ENCODE results near the gene CYP4A22. TPM values are rescaled to one million over a fixed set of nuclear protein-coding genes. Genes with fewer than 3 reads are reported as not detected.
"Not testable (repeated sequence)": the region's sequence is repeated elsewhere in the genome, so short reads cannot be mapped to it uniquely, and the experiment has no call there.

CYP4A22 gene
- total RNA-seq, 1 experiment from 2014 or later, result not detected

DNA sequence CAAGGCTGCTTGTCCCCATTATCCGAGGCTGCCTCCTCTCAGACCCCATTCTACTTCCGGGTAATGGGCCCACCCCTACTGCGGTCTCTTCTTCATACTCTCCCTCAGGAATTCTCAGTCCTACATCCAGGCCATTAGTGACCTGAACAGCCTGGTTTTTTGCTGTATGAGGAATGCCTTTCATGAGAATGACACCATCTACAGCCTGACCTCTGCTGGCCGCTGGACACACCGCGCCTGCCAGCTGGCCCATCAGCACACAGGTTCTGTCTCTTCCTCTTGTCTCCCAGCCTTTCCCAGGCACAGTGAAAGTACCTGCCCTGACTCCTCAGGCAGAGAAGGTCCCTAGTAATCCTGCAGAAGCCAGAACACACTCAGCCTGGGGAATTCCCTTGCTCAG lies 6.4 kb downstream of the CYP4A22 start:
- not testable (repeated sequence) for H4K5ac ChIP-seq (ENCODE audit: insufficient read length, low read depth, low read length); H2BK20ac ChIP-seq (ENCODE audit: low read depth, low read length, poor library complexity, severe bottlenecking); H2BK5ac ChIP-seq (ENCODE audit: insufficient read length, low read length); H3K18ac ChIP-seq (ENCODE audit: insufficient read length, low read depth, low read length); H2BK120ac ChIP-seq (ENCODE audit: low read depth, low read length, poor library complexity, severe bottlenecking); H3K79me2 ChIP-seq (ENCODE audit: insufficient read depth, low read length); H3K4ac ChIP-seq (ENCODE audit: low read depth, low read length); H3T11ph ChIP-seq (ENCODE audit: low read length); H3K27me3 Mint-ChIP-seq (ENCODE audit: low read depth); H2BK12ac ChIP-seq (ENCODE audit: insufficient read length, low read depth, low read length); H3K4me1 Mint-ChIP-seq; H3K9me3 Mint-ChIP-seq; H3K4me3 Mint-ChIP-seq; H4K91ac ChIP-seq (ENCODE audit: insufficient read length, low read depth, low read length); H2AFZ ChIP-seq (ENCODE audit: low read length); H3K27me3 ChIP-seq (ENCODE audit: insufficient read depth, low read length); H2AK5ac ChIP-seq (ENCODE audit: insufficient read length, low read length); H3K23me2 ChIP-seq (ENCODE audit: insufficient read length, low read depth, low read length, poor library complexity, severe bottlenecking); H3K4me2 ChIP-seq (ENCODE audit: insufficient read depth, insufficient read length, low read length); H3K9ac ChIP-seq (ENCODE audit: extremely low read depth, insufficient read length, low read length); H3K79me1 ChIP-seq (ENCODE audit: insufficient read depth, low read depth, low read length, poor library complexity, severe bottlenecking); H3K23ac ChIP-seq (ENCODE audit: insufficient read length, low read depth, low read length); H3K4me1 ChIP-seq (ENCODE audit: insufficient read depth, low read length); H3K27ac Mint-ChIP-seq; H3K14ac ChIP-seq (ENCODE audit: insufficient read depth, low read length); H3K9me3 ChIP-seq (ENCODE audit: control insufficient read depth, low read depth, low read length); H4K8ac ChIP-seq (replicated peaks; ENCODE audit: insufficient read length, low read depth, low read length); H3K36me3 Mint-ChIP-seq (ENCODE audit: insufficient read depth in 1 of 3, low read depth in 3 of 3); H3K27ac ChIP-seq (ENCODE audit: insufficient read length, low read depth, low read length); H2BK15ac ChIP-seq (ENCODE audit: low read depth, low read length); H3K56ac ChIP-seq (ENCODE audit: insufficient read length, low read depth, low read length); H4K20me1 ChIP-seq (ENCODE audit: control insufficient read depth, insufficient read depth, insufficient read length)
- TF ChIP-seq, protein P1, sequence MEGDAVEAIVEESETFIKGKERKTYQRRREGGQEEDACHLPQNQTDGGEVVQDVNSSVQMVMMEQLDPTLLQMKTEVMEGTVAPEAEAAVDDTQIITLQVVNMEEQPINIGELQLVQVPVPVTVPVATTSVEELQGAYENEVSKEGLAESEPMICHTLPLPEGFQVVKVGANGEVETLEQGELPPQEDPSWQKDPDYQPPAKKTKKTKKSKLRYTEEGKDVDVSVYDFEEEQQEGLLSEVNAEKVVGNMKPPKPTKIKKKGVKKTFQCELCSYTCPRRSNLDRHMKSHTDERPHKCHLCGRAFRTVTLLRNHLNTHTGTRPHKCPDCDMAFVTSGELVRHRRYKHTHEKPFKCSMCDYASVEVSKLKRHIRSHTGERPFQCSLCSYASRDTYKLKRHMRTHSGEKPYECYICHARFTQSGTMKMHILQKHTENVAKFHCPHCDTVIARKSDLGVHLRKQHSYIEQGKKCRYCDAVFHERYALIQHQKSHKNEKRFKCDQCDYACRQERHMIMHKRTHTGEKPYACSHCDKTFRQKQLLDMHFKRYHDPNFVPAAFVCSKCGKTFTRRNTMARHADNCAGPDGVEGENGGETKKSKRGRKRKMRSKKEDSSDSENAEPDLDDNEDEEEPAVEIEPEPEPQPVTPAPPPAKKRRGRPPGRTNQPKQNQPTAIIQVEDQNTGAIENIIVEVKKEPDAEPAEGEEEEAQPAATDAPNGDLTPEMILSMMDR (conservative IDR thresholded peaks at IDR 0.05), result peak; percentile 65
- WGBS (ENCODE audit: extremely low coverage, insufficient read length, low lambda C conversion rate), result no CpG with 5 or more reads among the region's 6 CpGs
- DNase-seq, result peak; percentile 67

DNA sequence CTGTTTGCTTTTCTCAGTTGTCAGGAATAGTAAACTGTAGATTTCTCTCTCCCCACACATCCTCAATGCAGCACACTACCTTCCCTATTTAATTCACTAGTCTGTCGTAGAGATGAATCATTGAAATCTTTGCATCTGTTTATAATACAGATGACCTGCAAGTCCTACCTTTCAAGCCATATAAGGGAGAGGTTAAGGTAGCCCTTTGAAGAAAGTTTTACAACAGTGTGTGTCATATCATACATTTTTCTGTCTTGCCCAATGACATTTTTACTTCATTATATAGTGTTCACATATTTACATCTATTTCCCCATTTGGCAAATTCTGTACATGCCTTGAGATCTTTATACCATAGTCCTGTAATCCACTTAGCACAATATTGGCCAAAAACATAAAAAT lies 9.3 kb downstream of the CYP4A22 start:
- H3K9ac ChIP-seq (ENCODE audit: extremely low read depth, insufficient read length, low read length); H3K27ac ChIP-seq (ENCODE audit: insufficient read length, low read depth, low read length); H2AK5ac ChIP-seq (ENCODE audit: insufficient read length, low read length); H3K4me3 Mint-ChIP-seq; H3K79me2 ChIP-seq (ENCODE audit: insufficient read depth, low read length); H3K56ac ChIP-seq (ENCODE audit: insufficient read length, low read depth, low read length); H2AFZ ChIP-seq (ENCODE audit: low read length); H3K4me1 ChIP-seq (ENCODE audit: insufficient read depth, low read length); H3K23me2 ChIP-seq (ENCODE audit: insufficient read length, low read depth, low read length, poor library complexity, severe bottlenecking); H3K27ac Mint-ChIP-seq; H3K9me3 Mint-ChIP-seq; H4K91ac ChIP-seq (ENCODE audit: insufficient read length, low read depth, low read length); H4K5ac ChIP-seq (ENCODE audit: insufficient read length, low read depth, low read length); H3K14ac ChIP-seq (ENCODE audit: insufficient read depth, low read length); H3K23ac ChIP-seq (ENCODE audit: insufficient read length, low read depth, low read length); H2BK120ac ChIP-seq (ENCODE audit: low read depth, low read length, poor library complexity, severe bottlenecking); H2BK20ac ChIP-seq (ENCODE audit: low read depth, low read length, poor library complexity, severe bottlenecking); H3K27me3 Mint-ChIP-seq (ENCODE audit: low read depth); H2BK5ac ChIP-seq (ENCODE audit: insufficient read length, low read length); H3K4ac ChIP-seq (ENCODE audit: low read depth, low read length); H2BK12ac ChIP-seq (ENCODE audit: insufficient read length, low read depth, low read length); H3K9me3 ChIP-seq (ENCODE audit: control insufficient read depth, low read depth, low read length); H3K79me1 ChIP-seq (ENCODE audit: insufficient read depth, low read depth, low read length, poor library complexity, severe bottlenecking); H2BK15ac ChIP-seq (ENCODE audit: low read depth, low read length); H3T11ph ChIP-seq (ENCODE audit: low read length); H3K36me3 Mint-ChIP-seq (ENCODE audit: insufficient read depth in 1 of 3, low read depth in 3 of 3); H4K20me1 ChIP-seq (ENCODE audit: control insufficient read depth, insufficient read depth, insufficient read length); H3K27me3 ChIP-seq (ENCODE audit: insufficient read depth, low read length); H3K4me2 ChIP-seq (ENCODE audit: insufficient read depth, insufficient read length, low read length); H3K18ac ChIP-seq (ENCODE audit: insufficient read length, low read depth, low read length); H4K8ac ChIP-seq (replicated peaks; ENCODE audit: insufficient read length, low read depth, low read length); DNase-seq: not testable (repeated sequence)
- no CpG with 5 or more reads among the region's 1 CpG for WGBS (ENCODE audit: extremely low coverage, insufficient read length, low lambda C conversion rate)
- peaks cover 5 to 10% of the 10 kb centered on the region in 2 experiments; a peak in 3 of 4 replicates for H3K4me1 Mint-ChIP-seq
